HEK293 (cell line): ENCODE measurements around the gene CFAP43.
A peak's percentile ranks its signal among the peaks of the same experiment; 100 is the strongest.

Experiments
- CTCF ChIA-PET: fragments of 350-600 bp; formaldehyde crosslinking; extraction: SDS; loops from one replicate; lab custom pipeline; 2021; ENCODE audit warnings: antibody characterized with exemption; lab: Yijun Ruan, JAX
- POLR2A ChIA-PET: fragments of 300-600 bp; formaldehyde crosslinking; extraction: SDS; loops from one replicate; lab custom pipeline; 2020; ENCODE audit warnings: antibody characterized with exemption, inconsistent platforms; lab: Yijun Ruan, JAX
- H3K27ac ChIP-seq: fragments of 200-500 bp; sonication (Bioruptor generic); 2 replicates; pipeline ENCODE4 v1.5.1; 2014; ENCODE audit warnings: low read depth, low read length, control low read depth, inconsistent platforms; ENCODE audit errors: extremely low read depth
- H3K36me3 ChIP-seq, 2 experiments: fragments of 200-500 bp in 1 of 2; sonication (Bioruptor generic) in 1 of 2; 1 replicate in 1 of 2; 2 replicates in 1 of 2; pipeline ENCODE4 v1.5.1; 2014 to 2017; ENCODE audit warnings: inconsistent platforms in 2 of 2, low read length in 2 of 2; ENCODE audit not compliant: control insufficient read depth in 2 of 2, insufficient read depth in 1 of 2
- H3K4me1 ChIP-seq: fragments of 200-500 bp; sonication (Bioruptor generic); 2 replicates; pipeline ENCODE4 v1.5.1; 2014; ENCODE audit warnings: mild to moderate bottlenecking, low read length, inconsistent platforms; ENCODE audit not compliant: control insufficient read depth, insufficient read depth
- H3K4me3 ChIP-seq: 2 replicates; pipeline ENCODE4 v1.5.1; 2011; ENCODE audit warnings: low read depth, mild to moderate bottlenecking, control low read depth, low read length, moderate library complexity
- H3K9me3 ChIP-seq: fragments of 200-500 bp; sonication (Bioruptor generic); 2 replicates; pipeline ENCODE4 v1.5.1; 2014; ENCODE audit warnings: low read depth, low read length, inconsistent platforms; ENCODE audit not compliant: control insufficient read depth, insufficient read depth
- HOXA7 ChIP-seq: sonication (generic); formaldehyde crosslinking; IDR thresholded peaks from 2 replicates; pipeline ENCODE4 v1.8.1; 2022; ENCODE audit warnings: missing genetic modification reagents, borderline replicate concordance
- KLF1 ChIP-seq: fragments of 450-650 bp; formaldehyde crosslinking; IDR thresholded peaks from 2 replicates; pipeline ENCODE4 v1.5.1; 2016; ENCODE audit warnings: missing biosample characterization, missing genetic modification characterization
- KLF7 ChIP-seq: fragments of 450-650 bp; formaldehyde crosslinking; IDR thresholded peaks from 2 replicates; pipeline ENCODE4 v1.5.1; 2016; ENCODE audit warnings: missing biosample characterization, missing genetic modification characterization, borderline replicate concordance
- MYNN ChIP-seq: fragments of 450-650 bp; formaldehyde crosslinking; IDR thresholded peaks from 2 replicates; pipeline ENCODE4 v1.5.1; 2016; ENCODE audit warnings: missing biosample characterization, missing genetic modification characterization, borderline replicate concordance
- PBX3 ChIP-seq: sonication (generic); formaldehyde crosslinking; IDR thresholded peaks from 2 replicates; pipeline ENCODE4 v1.8.1; 2022; ENCODE audit warnings: mild to moderate bottlenecking, moderate library complexity, missing genetic modification reagents
- PRDM6 ChIP-seq: fragments of 450-650 bp; formaldehyde crosslinking; IDR thresholded peaks from 2 replicates; pipeline ENCODE4 v1.5.1; 2017; ENCODE audit warnings: missing biosample characterization, missing genetic modification characterization
- SP2 ChIP-seq: fragments of 450-650 bp; formaldehyde crosslinking; IDR thresholded peaks from 2 replicates; pipeline ENCODE4 v1.5.1; 2016; ENCODE audit warnings: missing biosample characterization, missing genetic modification characterization
- TCF7L2 ChIP-seq: IDR thresholded peaks from 2 replicates; pipeline ENCODE4 v1.6.1; 2011; ENCODE audit warnings: low read depth, mild to moderate bottlenecking, inconsistent platforms, low read length, moderate library complexity, borderline replicate concordance
- WT1 ChIP-seq: fragments of 450-650 bp; formaldehyde crosslinking; IDR thresholded peaks from 2 replicates; pipeline ENCODE4 v1.5.1; 2016; ENCODE audit warnings: missing biosample characterization, missing genetic modification characterization
- ZFHX2 ChIP-seq: fragments of 450-650 bp; formaldehyde crosslinking; conservative IDR thresholded peaks from 2 replicates; pipeline ENCODE4 v1.5.1; 2016; ENCODE audit warnings: missing biosample characterization, missing genetic modification characterization
- ZFP37 ChIP-seq: fragments of 450-650 bp; formaldehyde crosslinking; IDR thresholded peaks from 2 replicates; pipeline ENCODE4 v1.5.1; 2016; ENCODE audit warnings: missing biosample characterization, missing genetic modification characterization
- ZNF10 ChIP-seq: fragments of 450-650 bp; formaldehyde crosslinking; IDR thresholded peaks from 2 replicates; pipeline ENCODE4 v1.5.1; 2017; ENCODE audit warnings: missing biosample characterization, missing genetic modification characterization
- ZNF133 ChIP-seq: fragments of 450-650 bp; formaldehyde crosslinking; IDR thresholded peaks from 2 replicates; pipeline ENCODE4 v1.5.1; 2016; ENCODE audit warnings: missing biosample characterization, missing genetic modification characterization
- ZNF223 ChIP-seq: fragments of 450-650 bp; formaldehyde crosslinking; IDR thresholded peaks from 2 replicates; pipeline ENCODE4 v1.5.1; 2016; ENCODE audit warnings: missing biosample characterization, missing genetic modification characterization
- ZNF521 ChIP-seq: fragments of 450-650 bp; formaldehyde crosslinking; IDR thresholded peaks from 2 replicates; pipeline ENCODE4 v1.5.1; 2017; ENCODE audit warnings: missing biosample characterization, mild to moderate bottlenecking, missing genetic modification characterization
- ZNF560 ChIP-seq: fragments of 450-650 bp; formaldehyde crosslinking; IDR thresholded peaks from 2 replicates; pipeline ENCODE4 v1.5.1; 2017; ENCODE audit warnings: missing biosample characterization, missing genetic modification characterization, borderline replicate concordance
- ZNF585B ChIP-seq: fragments of 450-650 bp; formaldehyde crosslinking; IDR thresholded peaks from 2 replicates; pipeline ENCODE4 v1.5.1; 2016; ENCODE audit warnings: missing biosample characterization, missing genetic modification characterization
- ZNF776 ChIP-seq: fragments of 450-650 bp; formaldehyde crosslinking; IDR thresholded peaks from 2 replicates; pipeline ENCODE4 v1.5.0; 2017; ENCODE audit warnings: missing biosample characterization, missing genetic modification characterization, borderline replicate concordance
- ZSCAN30 ChIP-seq: fragments of 450-650 bp; IDR thresholded peaks from 2 replicates; pipeline ENCODE4 v1.5.1; 2018; ENCODE audit warnings: missing biosample characterization, mild to moderate bottlenecking, missing genetic modification characterization, moderate library complexity

Gene CFAP43

GRCh38 chr10:104089621-104090020, 142.5 kb downstream of the CFAP43 start (continued):
- TF ChIP-seq PBX3 (CRISPR knock-in tag) = no peak
- no peak for TF ChIP-seq ZNF585B (tag by site-specific recombination)
- no peak for TF ChIP-seq ZFHX2
- no peak for TF ChIP-seq WT1 (tag by site-specific recombination)

GRCh38 chr10:104088239-104088638, 143.9 kb downstream of the CFAP43 start:
- Histone ChIP-seq H3K4me3 (no peak overlapping the region), H3K9me3 (no peaks in the 10 kb centered on the region), H3K36me3 (no peaks in the 10 kb centered on the region), H3K4me1 (no peaks in the 10 kb centered on the region), H3K27ac (no peak overlapping the region)
- ChIA-PET CTCF (no interaction called here), POLR2A (no interaction called here)
- TF ChIP-seq SP2 (tag by site-specific recombination) (no peak), ZNF223 (no peak), MYNN (tag by site-specific recombination) (no peak), KLF7 (tag by site-specific recombination) (no peak)

GRCh38 chr10:104085801-104086400, 146.3 kb downstream of the CFAP43 start, which contains the start of gene COL17A1:
Gene COL17A1 (minus strand): TSS chr10:104085880. CDS start chr10:104080673, 5,207 bp downstream.
- H3K27ac ChIP-seq = no peak within 1 kb of the TSS
- CTCF ChIA-PET = no interaction called here
- TF ChIP-seq ZNF133 (tag by site-specific recombination) (no peak), ZNF10 (tag by site-specific recombination) (no peak), ZSCAN30 (tag by site-specific recombination) (no peak), MYNN (tag by site-specific recombination) (no peak), PRDM6 (tag by site-specific recombination) (0 out of 2 replicates have a peak, but pooled peaks have one; percentile 26), ZFP37 (tag by site-specific recombination) (no peak), TCF7L2 (no peak), ZNF223 (no peak), HOXA7 (CRISPR knock-in tag) (no peak), ZNF776 (tag by site-specific recombination) (no peak), ZNF560 (no peak), ZNF521 (tag by site-specific recombination) (no peak), KLF1 (tag by site-specific recombination) (0 out of 2 replicates have a peak, but pooled peaks have one; percentile 20)
- no peak within 1 kb of the TSS for H3K4me3 ChIP-seq
- H3K9me3 ChIP-seq = no peaks in the 10 kb centered on the region
- peaks cover 9% of the 10 kb centered on the region; the same call in 1 of the 2 replicates for H3K4me1 ChIP-seq
- POLR2A ChIA-PET = no interaction called here
- H3K36me3 ChIP-seq = no peaks in the 10 kb centered on the region
